MM.1S (cell line): ENCODE results near the gene MARCHF10.

ENCODE experiments used
- DNase-seq: peaks from one replicate; pipeline ENCODE4 v3.0.0-alpha.2; 2015
- H2AFZ ChIP-seq: fragments of 300-600 bp; sonication (generic); 2 replicates; pipeline ENCODE4 v1.6.0; 2016; ENCODE audit warnings: antibody characterized with exemption, low read length
- H3F3A ChIP-seq: fragments of 300-600 bp; sonication (generic); 2 replicates; pipeline ENCODE4 v1.6.1; 2016; ENCODE audit warnings: mild to moderate bottlenecking, antibody characterized with exemption, low read length, moderate library complexity, mixed read lengths; ENCODE audit not compliant: insufficient read depth
- H3K27ac ChIP-seq: fragments of 300-600 bp; sonication (generic); 2 replicates; pipeline ENCODE4 v1.5.1; 2016; ENCODE audit warnings: mild to moderate bottlenecking, low read length
- H3K27me3 ChIP-seq: fragments of 300-600 bp; sonication (generic); replicated peaks from 2 replicates; pipeline ENCODE4 v1.6.0; 2016; ENCODE audit warnings: low read length; ENCODE audit not compliant: insufficient read depth
- H3K36me3 ChIP-seq: fragments of 300-600 bp; sonication (generic); replicated peaks from 2 replicates; pipeline ENCODE4 v1.6.1; 2016; ENCODE audit warnings: mild to moderate bottlenecking, low read length, mixed read lengths; ENCODE audit not compliant: insufficient read depth
- H3K4me1 ChIP-seq: fragments of 300-600 bp; sonication (generic); 2 replicates; pipeline ENCODE4 v1.6.1; 2016; ENCODE audit warnings: low read length, mixed read lengths
- H3K4me2 ChIP-seq: fragments of 300-600 bp; sonication (generic); 2 replicates; pipeline ENCODE4 v1.6.0; 2016; ENCODE audit warnings: low read depth, low read length
- H3K4me3 ChIP-seq: fragments of 300-600 bp; sonication (generic); 2 replicates; pipeline ENCODE4 v1.5.1; 2016; ENCODE audit warnings: low read length, mixed read lengths
- H3K79me2 ChIP-seq: fragments of 300-600 bp; sonication (generic); 2 replicates; pipeline ENCODE4 v1.6.1; 2016; ENCODE audit warnings: mixed run types, low read length, mixed read lengths
- H3K9ac ChIP-seq: fragments of 300-600 bp; sonication (generic); 2 replicates; pipeline ENCODE4 v1.6.1; 2016; ENCODE audit warnings: low read length, mixed read lengths
- H3K9me2 ChIP-seq: fragments of 300-600 bp; sonication (generic); replicated peaks from 2 replicates; pipeline ENCODE4 v1.6.1; 2016; ENCODE audit warnings: mild to moderate bottlenecking, low read length, mixed read lengths; ENCODE audit not compliant: insufficient read depth
- H3K9me3 ChIP-seq: fragments of 300-600 bp; sonication (generic); replicated peaks from 2 replicates; pipeline ENCODE4 v1.6.1; 2016; ENCODE audit warnings: mild to moderate bottlenecking, low read length, mixed read lengths; ENCODE audit not compliant: insufficient read depth
- H4K20me1 ChIP-seq: fragments of 300-600 bp; sonication (generic); 2 replicates; pipeline ENCODE4 v1.6.1; 2016; ENCODE audit warnings: mild to moderate bottlenecking, low read length, moderate library complexity, mixed read lengths; ENCODE audit not compliant: insufficient read depth
- EZH2 ChIP-seq: fragments of 300-600 bp; sonication (generic); optimal IDR thresholded peaks from 2 replicates; pipeline ENCODE3; 2017; ENCODE audit warnings: low read depth, mild to moderate bottlenecking, antibody characterized with exemption, low read length, mixed read lengths
- EZH2phosphoT487 ChIP-seq: fragments of 300-600 bp; sonication (generic); IDR thresholded peaks from 2 replicates; pipeline ENCODE4 v1.6.1; 2018; ENCODE audit warnings: antibody characterized with exemption, low read length
- TF ChIP-seq, protein P1 (sequence below): fragments of 300-600 bp; sonication (generic); IDR thresholded peaks from 2 replicates; pipeline ENCODE4 v1.5.1; 2016; ENCODE audit warnings: antibody characterized with exemption, low read length, mixed read lengths

MARCHF10 gene

GRCh38 chr17:62725791-62726249, 82.3 kb downstream of the MARCHF10 start:
- H3K4me2 ChIP-seq: no peak overlapping the region
- H2AFZ ChIP-seq: no peak overlapping the region
- H3K27me3 ChIP-seq: no peaks in the 10 kb centered on the region
- no peaks in the 10 kb centered on the region for H3K9me2 ChIP-seq
- H3K9ac ChIP-seq: no peak overlapping the region
- no peak overlapping the region for H3K4me3 ChIP-seq
- H3K79me2 ChIP-seq: no peaks in the 10 kb centered on the region
- peaks cover 13% of the 10 kb centered on the region for H3F3A ChIP-seq
- H3K36me3 ChIP-seq: no peaks in the 10 kb centered on the region
- TF ChIP-seq EZH2 (no peak), EZH2phosphoT487 (no peak)
- TF ChIP-seq, protein P1, sequence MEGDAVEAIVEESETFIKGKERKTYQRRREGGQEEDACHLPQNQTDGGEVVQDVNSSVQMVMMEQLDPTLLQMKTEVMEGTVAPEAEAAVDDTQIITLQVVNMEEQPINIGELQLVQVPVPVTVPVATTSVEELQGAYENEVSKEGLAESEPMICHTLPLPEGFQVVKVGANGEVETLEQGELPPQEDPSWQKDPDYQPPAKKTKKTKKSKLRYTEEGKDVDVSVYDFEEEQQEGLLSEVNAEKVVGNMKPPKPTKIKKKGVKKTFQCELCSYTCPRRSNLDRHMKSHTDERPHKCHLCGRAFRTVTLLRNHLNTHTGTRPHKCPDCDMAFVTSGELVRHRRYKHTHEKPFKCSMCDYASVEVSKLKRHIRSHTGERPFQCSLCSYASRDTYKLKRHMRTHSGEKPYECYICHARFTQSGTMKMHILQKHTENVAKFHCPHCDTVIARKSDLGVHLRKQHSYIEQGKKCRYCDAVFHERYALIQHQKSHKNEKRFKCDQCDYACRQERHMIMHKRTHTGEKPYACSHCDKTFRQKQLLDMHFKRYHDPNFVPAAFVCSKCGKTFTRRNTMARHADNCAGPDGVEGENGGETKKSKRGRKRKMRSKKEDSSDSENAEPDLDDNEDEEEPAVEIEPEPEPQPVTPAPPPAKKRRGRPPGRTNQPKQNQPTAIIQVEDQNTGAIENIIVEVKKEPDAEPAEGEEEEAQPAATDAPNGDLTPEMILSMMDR: no peak
- peaks cover 16% of the 10 kb centered on the region for H3K4me1 ChIP-seq
- H4K20me1 ChIP-seq: no peaks in the 10 kb centered on the region
- H3K27ac ChIP-seq: no peak overlapping the region
- no peaks in the 10 kb centered on the region for H3K9me3 ChIP-seq
- no peak for DNase-seq

DNA sequence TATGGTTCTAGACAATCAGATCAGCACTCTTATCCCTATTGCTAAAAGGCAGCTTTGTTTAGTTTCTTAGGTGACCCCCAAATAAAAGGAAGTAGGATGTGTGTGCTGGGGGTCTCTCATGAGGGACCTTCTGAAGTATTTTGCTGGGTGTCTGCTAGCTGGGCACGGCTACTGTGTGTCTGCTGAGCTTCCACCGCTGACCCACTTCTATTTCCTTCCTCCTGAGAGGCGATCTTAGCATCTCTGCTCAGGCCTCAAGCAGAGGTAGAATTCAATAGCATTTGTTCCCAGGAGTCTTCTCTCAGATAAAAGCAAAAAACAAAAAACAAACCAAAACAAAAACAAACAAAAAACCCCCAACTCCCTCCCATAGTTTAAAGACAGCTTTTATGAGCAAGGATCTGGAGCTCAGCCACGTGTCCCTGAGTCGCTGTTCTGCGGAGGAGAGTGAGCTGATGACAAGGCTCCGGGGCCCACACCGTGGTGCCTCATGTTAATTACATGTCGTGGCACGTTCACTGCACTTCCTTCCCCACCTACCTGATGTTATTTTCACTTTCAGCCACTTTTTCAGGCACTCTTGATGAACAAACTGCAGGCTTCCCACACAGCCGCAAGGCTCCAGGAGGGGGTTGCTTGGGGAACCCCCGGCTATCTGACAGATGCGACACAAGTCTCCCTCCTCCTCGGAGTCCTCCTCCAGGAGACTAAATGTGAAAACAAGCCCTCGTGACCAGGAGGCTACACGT, 83.5 kb downstream of the MARCHF10 start:
- Histone ChIP-seq H3K4me3 (0 out of 2 replicates have a peak overlapping the region, but pooled peaks have one; percentile 1), H3K4me1 (peaks cover 16% of the 10 kb centered on the region), H3K27me3 (no peaks in the 10 kb centered on the region), H3K79me2 (no peaks in the 10 kb centered on the region), H3K9me2 (no peaks in the 10 kb centered on the region), H3F3A (peaks cover 13% of the 10 kb centered on the region), H4K20me1 (no peaks in the 10 kb centered on the region), H3K4me2 (peak overlapping the region; percentile 52), H3K36me3 (no peaks in the 10 kb centered on the region), H3K9me3 (no peaks in the 10 kb centered on the region), H3K9ac (no peak overlapping the region), H2AFZ (peak overlapping the region; percentile 42), H3K27ac (peak overlapping the region; percentile 42; the same call in 1 of the 2 replicates)
- peak; percentile 96 for DNase-seq
- TF ChIP-seq EZH2phosphoT487: no peak
- no peak for TF ChIP-seq EZH2
- TF ChIP-seq, protein P1: no peak

GRCh38 chr17:62723842-62724241, 84.3 kb downstream of the MARCHF10 start:
- H3K27ac ChIP-seq: no peak overlapping the region
- DNase-seq: no peak
- peaks cover 13% of the 10 kb centered on the region for H3F3A ChIP-seq
- no peaks in the 10 kb centered on the region for H4K20me1 ChIP-seq
- no peaks in the 10 kb centered on the region for H3K79me2 ChIP-seq
- H2AFZ ChIP-seq: 0 out of 2 replicates have a peak overlapping the region, but pooled peaks have one; percentile 42
- no peaks in the 10 kb centered on the region for H3K9me3 ChIP-seq
- TF ChIP-seq, protein P1: no peak
- no peak for TF ChIP-seq EZH2
- TF ChIP-seq EZH2phosphoT487: no peak
- no peak overlapping the region for H3K9ac ChIP-seq
- no peak overlapping the region for H3K4me3 ChIP-seq
- H3K27me3 ChIP-seq: 0 out of 2 replicates have a peak, but pooled peaks cover under 1% of the 10 kb centered on the region
- H3K4me2 ChIP-seq: peak overlapping the region; percentile 52; the same call in 1 of the 2 replicates
- peaks cover 16% of the 10 kb centered on the region for H3K4me1 ChIP-seq
- H3K36me3 ChIP-seq: no peaks in the 10 kb centered on the region
- no peaks in the 10 kb centered on the region for H3K9me2 ChIP-seq
